NCI-H146 treated with DMSO at 0.1 percent for 48 hours (cell line): ENCODE data around the gene TRMT44.
"Not testable (repeated sequence)": the region's sequence is repeated elsewhere in the genome, so short reads cannot be mapped to it uniquely, and the experiment has no call there.

ENCODE experiments used
- DNase-seq: peaks from one replicate; lab custom pipeline; 2025; ENCODE audit not compliant: unreplicated experiment; lab: John Stamatoyannopoulos, UW

Gene TRMT44

GRCh38 chr4:8491478-8491877 lies 50.9 kb downstream of the TRMT44 start:
- DNase-seq = not testable (repeated sequence)

GRCh38 chr4:8492174-8492573 lies 51.6 kb downstream of the TRMT44 start:
- no peak for DNase-seq

GRCh38 chr4:8493484-8493883 lies 52.9 kb downstream of the TRMT44 start:
- DNase-seq = no peak

- no peak for DNase-seq
These were observed 53.6 kb downstream of the TRMT44 start for GRCh38 chr4:8494218-8494617.

GRCh38 chr4:8494983-8495548 lies 54.5 kb downstream of the TRMT44 start:
- no peak for DNase-seq

GRCh38 chr4:8495803-8496202 lies 55.2 kb downstream of the TRMT44 start:
- no peak for DNase-seq

- DNase-seq = no peak
These were observed 57.2 kb downstream of the TRMT44 start for GRCh38 chr4:8497762-8498161.

- no peak for DNase-seq
These were observed 60.4 kb downstream of the TRMT44 start for GRCh38 chr4:8500966-8501365.

- no peak for DNase-seq
These were observed 61.2 kb downstream of the TRMT44 start for GRCh38 chr4:8501781-8502180.

GRCh38 chr4:8502371-8502770 lies 61.8 kb downstream of the TRMT44 start:
- no peak for DNase-seq

- DNase-seq = no peak
These were observed 62.4 kb downstream of the TRMT44 start for GRCh38 chr4:8502836-8503585.

- no peak for DNase-seq
These were observed 63.2 kb downstream of the TRMT44 start for GRCh38 chr4:8503801-8504200.

GRCh38 chr4:8504279-8505007 lies 63.9 kb downstream of the TRMT44 start:
- peak; percentile 3 for DNase-seq

- DNase-seq = no peak
These were observed 64.7 kb downstream of the TRMT44 start for GRCh38 chr4:8505229-8505628.

GRCh38 chr4:8506006-8506372 lies 65.4 kb downstream of the TRMT44 start:
- no peak for DNase-seq

GRCh38 chr4:8506373-8507195 lies 66.0 kb downstream of the TRMT44 start:
- DNase-seq = no peak

- DNase-seq = no peak
These were observed 66.6 kb downstream of the TRMT44 start for GRCh38 chr4:8507196-8507570.

- no peak for DNase-seq
These were observed 67.0 kb downstream of the TRMT44 start for GRCh38 chr4:8507624-8508023.

GRCh38 chr4:8508266-8508665 lies 67.7 kb downstream of the TRMT44 start:
- DNase-seq = no peak

GRCh38 chr4:8508740-8509139 lies 68.2 kb downstream of the TRMT44 start:
- DNase-seq = no peak

- no peak for DNase-seq
These were observed 68.9 kb downstream of the TRMT44 start for GRCh38 chr4:8509311-8509950.
